CD4-positive, alpha-beta T cell treated with Interleukin-2 at 100 ng/mL for 4 hours (primary cell): Measurements from ENCODE around the gene PRX.
"Not testable (repeated sequence)": the region's sequence is repeated elsewhere in the genome, so short reads cannot be mapped to it uniquely, and the experiment has no call there.

Experiments
- DNase-seq: peaks from one replicate; pipeline ENCODE4 v3.0.0-alpha.2; 2020; ENCODE audit warnings: low spot score

The PRX gene, protein sequence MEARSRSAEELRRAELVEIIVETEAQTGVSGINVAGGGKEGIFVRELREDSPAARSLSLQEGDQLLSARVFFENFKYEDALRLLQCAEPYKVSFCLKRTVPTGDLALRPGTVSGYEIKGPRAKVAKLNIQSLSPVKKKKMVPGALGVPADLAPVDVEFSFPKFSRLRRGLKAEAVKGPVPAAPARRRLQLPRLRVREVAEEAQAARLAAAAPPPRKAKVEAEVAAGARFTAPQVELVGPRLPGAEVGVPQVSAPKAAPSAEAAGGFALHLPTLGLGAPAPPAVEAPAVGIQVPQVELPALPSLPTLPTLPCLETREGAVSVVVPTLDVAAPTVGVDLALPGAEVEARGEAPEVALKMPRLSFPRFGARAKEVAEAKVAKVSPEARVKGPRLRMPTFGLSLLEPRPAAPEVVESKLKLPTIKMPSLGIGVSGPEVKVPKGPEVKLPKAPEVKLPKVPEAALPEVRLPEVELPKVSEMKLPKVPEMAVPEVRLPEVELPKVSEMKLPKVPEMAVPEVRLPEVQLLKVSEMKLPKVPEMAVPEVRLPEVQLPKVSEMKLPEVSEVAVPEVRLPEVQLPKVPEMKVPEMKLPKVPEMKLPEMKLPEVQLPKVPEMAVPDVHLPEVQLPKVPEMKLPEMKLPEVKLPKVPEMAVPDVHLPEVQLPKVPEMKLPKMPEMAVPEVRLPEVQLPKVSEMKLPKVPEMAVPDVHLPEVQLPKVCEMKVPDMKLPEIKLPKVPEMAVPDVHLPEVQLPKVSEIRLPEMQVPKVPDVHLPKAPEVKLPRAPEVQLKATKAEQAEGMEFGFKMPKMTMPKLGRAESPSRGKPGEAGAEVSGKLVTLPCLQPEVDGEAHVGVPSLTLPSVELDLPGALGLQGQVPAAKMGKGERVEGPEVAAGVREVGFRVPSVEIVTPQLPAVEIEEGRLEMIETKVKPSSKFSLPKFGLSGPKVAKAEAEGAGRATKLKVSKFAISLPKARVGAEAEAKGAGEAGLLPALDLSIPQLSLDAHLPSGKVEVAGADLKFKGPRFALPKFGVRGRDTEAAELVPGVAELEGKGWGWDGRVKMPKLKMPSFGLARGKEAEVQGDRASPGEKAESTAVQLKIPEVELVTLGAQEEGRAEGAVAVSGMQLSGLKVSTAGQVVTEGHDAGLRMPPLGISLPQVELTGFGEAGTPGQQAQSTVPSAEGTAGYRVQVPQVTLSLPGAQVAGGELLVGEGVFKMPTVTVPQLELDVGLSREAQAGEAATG (N-terminal part only)

DNA sequence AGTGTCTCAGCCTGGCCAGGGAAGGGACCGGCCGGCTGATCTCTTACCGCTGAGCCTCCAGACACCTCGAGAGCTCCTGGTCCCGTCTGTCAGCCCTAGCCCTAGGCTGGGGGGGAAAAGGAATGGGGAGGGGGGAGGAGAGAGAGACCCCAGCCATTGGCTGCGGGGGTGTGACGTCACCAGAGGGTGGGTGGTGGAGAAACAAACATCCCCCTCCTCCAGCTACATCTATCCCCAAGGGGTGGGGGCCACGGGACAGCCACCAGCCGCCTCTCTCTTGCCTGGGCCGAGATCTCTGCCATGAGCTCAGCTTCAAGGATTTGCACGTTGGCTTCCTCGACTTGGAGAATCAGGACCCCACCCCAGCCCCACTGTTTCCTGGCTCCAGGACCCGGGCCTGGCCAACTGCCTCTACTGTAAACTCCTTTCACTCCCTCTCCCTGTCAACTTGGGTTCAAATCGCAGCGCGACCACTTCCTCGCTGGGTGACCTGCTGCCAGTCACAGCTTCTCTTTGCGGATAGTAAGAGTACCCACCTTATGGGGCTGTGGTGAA, at the start of gene PRX:
TSS of gene PRX (minus strand) at position 88 of the 555 bp plus-strand sequence. CDS start 5,446 bp downstream, outside the sequence.
- no peak for DNase-seq

DNA sequence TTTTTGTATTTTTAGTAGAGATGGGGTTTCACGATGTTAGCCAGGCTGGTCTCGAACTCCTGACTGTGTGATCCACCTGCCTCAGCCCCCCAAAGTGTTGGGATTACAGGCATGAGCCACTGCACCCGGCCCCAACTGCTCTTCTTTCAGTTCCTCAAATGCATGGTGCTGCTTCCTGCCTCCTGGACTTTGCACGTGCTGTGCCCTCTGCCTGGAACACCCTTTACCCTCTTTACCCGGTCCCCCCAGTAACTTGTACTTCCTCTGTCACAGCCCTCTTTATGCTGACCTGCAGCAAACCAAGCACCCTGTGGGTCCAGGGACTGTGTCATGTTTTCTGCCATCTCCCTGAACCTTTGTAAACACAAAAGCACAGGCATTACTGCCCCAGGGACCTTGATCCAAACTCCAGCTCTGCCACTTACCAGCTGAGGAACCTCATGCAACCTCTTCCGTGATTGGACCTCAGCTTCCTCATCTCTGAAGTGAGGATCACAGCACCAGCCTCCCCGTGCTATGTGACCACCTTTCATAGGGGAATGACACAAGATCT, 48.6 kb upstream of the PRX start:
- no peak for DNase-seq

DNA sequence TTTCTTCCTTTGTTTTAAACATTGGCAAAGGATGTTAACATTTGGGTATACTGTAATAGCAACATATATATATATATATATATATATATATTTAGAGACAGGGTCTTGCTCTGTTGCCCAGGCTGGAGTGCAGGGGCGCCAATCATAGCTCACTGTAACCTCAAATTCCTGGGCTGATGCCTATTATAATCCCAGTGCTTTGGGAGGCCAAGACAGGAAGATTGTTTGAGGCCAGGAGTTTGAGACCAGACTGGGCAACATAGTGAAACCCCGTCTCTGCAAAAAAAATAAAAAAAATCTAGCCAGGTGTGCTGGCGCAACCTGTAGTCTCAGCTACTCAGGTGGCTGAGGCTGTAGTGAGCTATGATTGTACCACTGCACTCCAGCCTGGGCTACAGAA, 47.0 kb upstream of the PRX start:
- DNase-seq = no peak

DNA sequence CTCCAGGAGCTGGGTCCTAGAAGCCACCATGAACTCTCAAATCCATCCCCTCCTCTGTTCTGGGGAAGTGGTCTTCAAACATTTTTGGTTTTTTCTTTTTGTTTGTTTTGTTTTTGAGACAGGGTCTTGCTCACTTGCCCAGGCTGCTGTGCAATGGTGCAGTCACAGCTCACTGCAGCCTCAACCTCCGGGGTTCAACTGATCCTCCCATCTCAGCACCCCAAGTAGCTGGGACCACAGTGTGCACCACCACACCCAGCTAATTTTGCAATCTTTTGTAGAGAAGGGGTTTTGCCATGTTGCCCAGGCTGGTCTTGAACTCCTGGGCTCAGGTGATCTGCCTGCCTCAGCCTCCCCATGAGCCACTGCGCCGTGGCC, 45.4 kb upstream of the PRX start:
- no peak for DNase-seq

DNA sequence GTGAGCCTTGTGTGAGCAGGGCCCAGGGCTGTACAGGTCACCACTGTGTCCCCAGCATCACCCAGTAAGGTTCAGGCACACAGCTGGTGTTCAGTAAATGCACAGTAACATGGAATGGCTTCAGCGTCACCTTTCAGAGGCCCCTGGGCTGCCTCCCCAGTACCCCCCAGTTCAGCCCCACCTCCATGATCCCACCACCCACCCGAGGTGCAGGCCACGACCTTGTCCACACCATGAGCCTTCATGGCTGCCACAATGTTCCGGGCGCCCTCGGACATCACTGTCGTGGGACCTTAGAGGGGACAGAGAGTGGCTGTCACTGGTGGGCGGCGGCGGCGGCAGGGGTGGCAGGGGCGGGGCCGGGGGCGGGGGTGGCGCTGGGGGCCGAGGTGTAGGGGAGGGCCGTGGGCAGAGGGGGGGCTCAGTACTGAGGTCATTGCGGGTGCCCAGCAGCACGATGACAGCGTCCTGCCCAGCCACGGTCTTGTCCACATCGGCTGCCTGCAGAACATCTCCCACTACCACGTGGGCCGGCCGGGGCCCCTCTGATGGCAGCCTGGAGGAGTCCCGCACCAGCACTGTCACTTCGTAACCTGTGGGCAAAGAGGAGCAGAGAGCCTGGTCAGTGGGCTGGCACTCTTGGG, 44.9 kb upstream of the PRX start:
- no peak for DNase-seq

DNA sequence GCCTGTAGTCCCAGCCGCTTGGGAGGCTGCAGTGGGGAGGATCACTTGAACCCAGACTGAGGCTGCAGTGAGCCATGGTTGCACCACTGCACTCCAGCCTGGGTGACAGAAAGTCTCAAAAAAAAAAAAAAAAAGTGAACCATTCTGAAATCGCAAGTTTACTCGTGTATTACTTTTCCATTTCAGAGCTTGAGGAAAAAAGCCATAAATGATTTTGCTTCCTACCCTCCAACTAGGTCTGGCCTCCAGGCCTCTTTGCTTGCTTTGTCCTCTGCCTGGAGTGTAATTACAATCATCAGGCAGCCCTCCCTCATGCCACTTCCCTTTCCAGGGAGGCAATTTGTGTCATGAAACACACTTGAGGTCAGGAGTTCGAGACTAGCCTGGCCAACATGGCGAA, 43.9 kb upstream of the PRX start:
- DNase-seq = no peak

DNA sequence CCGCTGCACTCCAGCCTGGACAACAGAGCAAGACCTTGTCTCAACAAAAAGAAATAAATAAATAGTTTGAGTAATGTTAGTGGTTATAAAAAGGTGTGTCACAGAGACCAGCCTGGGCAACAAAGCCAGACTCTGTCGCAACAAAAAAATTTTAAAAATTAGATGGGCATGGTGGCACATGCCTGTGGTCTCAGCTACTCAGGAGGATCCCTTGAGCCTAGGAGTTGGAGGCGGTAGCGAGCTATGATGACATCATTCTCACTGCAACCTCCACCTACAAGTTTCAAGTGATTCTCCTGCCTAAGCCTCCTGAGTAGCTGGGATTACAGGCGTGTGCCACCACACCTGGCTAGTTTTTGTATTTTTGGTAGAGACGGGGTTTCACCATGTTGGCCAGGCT, 40.8 kb upstream of the PRX start:
- not testable (repeated sequence) for DNase-seq

DNA sequence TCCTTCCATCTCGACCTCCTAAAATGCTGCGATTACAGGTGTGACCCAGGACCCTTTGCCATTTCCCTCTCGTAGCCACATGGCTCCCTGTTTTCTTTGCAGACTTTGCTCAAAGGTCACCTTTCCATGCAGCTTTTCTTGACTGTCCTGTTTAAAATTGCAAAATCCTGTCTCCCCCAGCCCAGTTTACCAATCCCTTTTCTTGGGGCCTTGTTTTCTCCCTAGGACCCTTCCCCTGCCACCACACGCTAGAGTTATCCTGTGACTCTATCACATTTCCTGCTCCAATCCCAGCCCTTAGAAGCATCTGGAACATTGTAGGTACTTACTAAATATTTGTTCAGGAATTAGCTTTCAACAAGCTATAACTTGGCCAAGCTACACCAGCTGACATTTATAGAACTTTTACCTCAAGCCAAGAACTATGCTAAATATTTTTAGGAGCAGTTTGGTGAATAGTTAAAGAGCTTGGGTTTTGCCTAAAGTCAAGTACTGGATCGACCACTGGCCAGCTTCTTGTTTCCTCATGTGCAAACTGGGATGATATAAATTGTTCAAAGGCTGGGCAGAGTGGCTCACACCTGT, 40.1 kb upstream of the PRX start:
- no peak for DNase-seq

DNA sequence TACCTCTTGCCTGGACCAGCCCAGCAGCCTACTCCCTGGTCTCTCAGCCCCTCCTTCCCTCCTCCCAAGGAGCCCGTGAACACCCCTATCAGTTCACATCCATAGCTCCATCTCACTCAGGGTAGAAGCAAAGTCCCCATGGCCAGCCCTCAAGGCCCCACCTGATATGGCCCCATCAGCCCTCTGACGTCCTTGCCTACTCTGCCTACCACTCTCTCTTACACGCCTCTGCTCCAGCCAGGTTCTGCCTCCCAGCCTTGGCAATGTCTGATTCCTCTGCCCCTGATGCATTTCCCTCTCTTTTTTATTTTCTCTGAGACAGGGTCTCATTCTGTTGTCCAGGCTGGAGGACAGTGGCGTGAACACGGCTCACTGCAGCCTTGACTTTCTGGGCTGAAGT, 38.8 kb upstream of the PRX start:
- DNase-seq = no peak

DNA sequence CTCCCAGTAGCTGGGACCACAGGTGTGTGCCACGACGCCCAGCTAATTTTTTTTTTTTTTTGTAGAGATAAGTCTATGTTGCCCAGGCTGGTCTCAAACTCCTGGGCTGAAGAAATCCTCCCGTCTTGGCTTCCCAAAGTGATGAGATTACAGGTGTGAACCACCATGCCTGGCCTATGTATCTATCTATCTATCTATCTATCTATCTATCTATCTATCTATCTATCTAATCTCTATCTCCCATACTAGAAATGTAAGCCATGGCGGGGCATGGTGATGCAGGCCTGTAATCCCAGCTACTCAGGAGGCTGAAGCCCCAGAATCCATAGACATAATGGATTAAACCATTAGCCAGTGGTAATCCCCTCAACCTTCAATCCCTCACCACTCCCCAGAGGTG, 37.5 kb upstream of the PRX start:
- DNase-seq = no peak

DNA sequence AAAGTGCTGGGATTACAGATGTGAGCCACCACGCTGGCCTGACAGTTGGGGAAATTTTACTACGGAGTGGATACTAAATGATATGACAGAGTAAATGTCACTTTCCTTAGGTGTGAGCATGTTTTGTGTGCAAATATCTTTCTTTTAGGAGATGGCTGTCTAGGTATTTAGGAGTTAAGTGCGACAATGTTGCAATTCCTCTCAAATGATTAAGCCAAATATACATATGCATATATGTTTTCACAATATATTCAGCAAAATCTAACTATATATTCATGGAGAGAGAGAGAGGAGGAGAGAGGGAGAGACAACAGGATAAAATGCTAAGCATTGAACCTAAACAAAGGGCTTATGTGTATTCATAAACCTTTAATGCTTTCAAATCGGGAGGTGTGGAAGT, 36.3 kb upstream of the PRX start:
- DNase-seq = no peak

DNA sequence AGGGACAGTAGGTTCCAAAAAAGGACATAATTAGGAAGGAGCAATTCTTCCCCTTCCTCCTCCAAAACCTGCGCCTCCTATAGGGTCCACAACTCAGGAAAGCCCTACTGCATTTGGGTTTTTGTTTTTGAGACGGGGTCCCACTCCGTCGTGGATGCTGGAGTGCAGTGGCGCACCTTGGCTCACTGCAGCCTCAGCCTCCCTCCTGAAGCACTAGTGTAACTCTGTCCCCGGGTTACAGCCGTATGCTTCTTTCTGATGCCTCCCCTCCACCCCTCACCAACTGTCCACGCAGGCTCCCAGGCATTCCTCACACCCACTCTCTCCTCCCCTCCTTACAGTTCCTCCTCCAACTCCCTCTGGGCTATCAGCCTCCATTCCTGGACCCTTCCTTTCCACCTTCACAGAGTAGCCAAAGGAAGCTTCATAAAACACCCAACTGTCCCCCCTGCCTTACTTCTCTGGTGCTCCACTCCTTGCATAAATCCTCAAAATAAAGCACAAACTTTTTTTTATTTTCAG, 33.1 kb upstream of the PRX start:
- no peak for DNase-seq

DNA sequence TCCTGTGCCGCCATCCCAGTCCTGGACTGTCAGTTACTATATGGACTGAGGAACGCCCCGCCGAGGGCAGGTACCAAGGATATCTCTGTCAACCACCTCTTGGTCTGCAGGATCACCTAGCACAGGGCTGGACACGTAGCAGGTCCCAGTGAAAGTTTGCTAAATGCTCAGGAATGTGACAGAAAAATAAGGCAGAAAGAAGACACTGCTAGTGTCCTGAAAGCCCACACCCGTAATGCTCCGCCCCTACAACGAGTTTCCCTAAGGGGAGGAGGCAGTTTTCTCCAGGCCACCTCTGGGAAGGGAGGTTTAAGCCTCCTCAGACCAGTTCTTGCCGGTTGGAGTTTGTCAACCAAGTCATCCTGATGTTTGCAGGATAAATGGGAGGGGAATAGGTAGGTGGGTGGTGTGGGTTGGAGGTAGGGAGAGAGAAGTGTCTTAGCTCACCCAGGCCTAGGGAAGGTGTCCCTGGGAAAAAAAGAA, 32.6 kb upstream of the PRX start:
- no peak for DNase-seq

DNA sequence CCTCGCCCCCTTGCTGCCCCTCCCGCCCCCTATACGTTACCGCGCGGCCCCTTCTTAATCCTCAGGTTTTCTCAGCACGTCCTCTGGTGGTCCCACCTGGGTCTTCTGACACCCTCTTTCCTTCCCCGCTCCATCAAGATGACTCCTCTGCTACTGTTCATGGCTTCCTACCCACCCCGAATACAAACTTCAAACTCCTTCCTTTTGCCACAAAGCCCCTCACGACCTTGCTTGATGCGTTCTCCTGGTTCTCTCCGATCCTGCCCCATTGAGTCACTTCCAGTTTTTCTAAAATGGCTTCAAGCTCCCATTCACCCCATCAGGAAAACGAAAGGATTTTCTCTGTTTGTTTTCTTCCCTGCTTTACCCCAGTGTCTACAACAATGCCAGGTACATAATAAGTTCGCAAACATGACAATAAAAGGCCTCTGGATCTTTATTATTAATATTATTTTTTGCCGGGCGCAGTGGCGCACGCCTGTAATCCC, 31.7 kb upstream of the PRX start:
- DNase-seq = no peak

DNA sequence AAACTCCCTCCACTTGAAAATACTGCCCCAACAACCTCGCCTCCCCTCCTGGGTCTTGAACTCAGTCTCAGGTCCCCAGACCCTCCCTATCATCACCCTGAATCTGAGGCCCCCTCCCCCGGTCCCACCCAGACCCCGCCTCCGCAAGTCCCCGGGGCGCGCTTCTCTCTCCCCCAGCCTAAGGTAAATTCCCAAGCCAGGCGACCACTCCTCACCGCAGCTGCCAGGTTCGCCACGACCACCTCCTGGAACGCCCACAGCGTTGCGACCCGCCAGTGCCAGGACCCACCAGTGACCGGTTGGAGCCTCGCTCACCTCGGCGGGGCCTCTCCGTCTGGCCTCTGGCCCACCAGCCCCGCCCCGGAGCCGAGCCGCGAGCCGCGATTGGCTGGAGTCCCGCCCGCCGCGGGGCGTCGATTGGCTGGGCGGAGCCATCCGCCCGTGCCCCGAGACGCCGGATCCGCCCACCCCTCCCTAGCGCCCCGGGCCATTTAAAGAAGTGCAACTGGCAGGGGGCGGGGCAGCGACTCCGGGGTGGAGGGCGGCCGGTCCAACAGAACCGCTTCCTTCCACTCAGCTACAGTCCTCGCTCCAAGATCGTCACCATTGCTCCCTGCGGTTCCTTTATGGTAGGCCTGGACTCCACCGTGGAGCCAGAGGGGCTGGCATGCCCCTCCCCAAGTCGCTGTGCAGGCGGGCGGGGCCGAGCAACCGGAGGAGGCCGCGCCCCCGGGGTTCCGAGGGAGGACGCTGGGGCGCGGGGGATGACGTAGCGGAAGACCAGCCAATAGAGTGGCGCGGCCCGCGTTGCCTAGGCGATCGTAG, 31.0 kb upstream of the PRX start, which contains the start of gene SERTAD3:
TSS of gene SERTAD3 (minus strand) at position 336 of the 825 bp plus-strand sequence. CDS start 2,255 bp downstream, outside the sequence.
- DNase-seq = peak; percentile 96

DNA sequence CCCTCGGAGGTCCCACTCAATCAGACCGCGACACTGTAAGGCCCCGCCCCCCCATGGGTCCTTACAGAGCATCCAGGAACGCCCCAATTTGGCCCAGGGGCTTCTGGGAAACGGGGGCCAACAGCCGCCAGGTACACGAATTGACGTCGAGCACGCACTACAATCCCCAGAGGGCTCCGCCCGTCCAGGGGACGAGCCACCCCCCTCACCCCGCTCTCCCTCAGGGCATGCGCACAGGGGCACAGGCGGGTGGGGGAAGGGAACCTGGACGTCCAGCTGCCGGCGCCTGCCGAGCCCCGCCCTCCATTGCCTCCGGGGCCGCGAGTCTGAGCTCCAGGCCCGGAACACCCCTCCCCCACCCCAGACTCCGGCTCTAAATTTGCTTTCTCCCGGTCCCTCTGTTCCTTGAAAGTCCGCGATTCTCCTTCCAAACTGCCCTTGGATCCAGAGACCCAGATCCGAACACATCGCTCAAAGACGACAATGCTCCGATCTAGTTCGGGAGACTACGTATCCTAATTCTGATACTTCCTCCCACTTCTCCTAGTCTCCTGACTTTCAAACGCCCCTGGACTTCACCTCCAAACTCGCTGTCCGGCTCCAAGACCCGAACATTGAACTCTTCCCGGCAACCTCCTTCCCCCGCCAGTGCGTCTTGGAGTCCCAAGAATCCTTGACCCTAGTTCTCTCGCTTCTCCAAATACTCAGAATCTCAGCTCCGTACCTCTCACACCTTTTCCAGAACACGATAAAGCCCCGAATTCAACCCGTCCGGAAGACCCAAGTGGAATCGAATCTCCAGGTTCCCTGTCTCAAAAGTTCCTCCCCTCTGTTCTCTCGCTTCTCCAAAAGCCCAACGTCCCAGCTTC, 30.2 kb upstream of the PRX start:
- peak; percentile 99 for DNase-seq

DNA sequence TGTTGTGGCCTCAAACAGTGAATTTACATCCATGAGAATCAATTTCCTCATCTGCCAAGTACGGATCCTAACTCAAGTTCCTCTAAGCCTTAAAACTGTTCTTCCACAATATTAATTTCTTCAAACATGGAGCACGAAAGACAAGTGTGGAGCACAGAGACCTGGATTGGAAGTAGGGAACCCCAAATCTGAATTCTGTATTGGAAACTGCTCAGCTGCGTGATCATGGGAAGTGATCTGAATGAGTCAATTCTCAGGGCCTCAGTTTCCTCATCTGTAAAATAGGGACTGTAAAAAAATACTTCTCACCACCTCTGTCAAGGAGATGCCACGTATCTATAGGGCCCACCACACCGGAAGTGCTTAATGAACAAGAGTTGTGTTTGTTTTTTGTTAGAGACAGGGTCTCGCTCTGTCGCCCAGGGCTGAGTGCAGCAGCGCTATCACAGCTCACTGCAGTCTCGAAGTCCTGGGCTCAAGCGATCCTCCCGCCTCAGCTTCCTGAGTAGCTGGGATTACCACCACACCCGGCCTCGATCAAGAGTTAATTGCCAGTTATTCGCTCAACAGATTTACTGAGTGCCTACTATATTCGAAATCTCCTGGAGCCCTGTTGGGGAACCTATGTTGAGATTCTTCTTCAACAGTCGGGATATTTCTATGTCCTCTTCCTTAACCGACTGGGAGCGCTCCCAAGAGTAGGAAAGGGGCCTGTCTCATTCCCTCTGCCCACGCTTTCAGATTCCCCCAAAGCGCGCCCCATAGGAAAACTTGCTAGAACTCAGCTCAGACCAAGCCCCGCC, 29.4 kb upstream of the PRX start:
- DNase-seq = no peak
